ENCODE data around the gene ANKS1A.

ANKS1A gene

DNA sequence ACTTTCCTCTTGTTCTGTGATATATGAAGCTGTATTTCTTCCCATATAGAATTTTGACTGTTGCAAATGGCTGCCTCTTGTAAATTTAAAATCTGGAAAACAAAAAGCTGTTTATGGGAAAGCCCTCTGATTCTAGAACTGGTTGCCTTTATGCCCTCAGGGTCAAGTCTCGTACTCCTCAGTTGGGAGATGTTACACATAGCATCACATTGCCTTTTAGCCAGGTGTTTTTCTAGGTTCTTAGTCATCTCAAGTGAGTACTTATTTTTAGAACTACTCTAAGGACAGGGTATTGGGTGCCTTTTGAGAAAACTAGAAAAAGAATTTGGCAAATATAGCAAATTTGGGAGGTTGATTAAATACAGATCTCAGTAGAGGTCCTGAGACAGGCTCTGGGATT lies 58.5 kb downstream of the ANKS1A start:
- Mint-ChIP-seq H3K36me3 (ENCODE audit: low read depth) (no peaks in the 10 kb centered on the region), H3K27ac (no peak overlapping the region), H3K27me3 (no peaks in the 10 kb centered on the region), H3K9me3 (no peaks in the 10 kb centered on the region), H3K4me3 (no peak overlapping the region), H3K4me1 (no peaks in the 10 kb centered on the region)
- no peak for ATAC-seq
- no peak for DNase-seq

DNA sequence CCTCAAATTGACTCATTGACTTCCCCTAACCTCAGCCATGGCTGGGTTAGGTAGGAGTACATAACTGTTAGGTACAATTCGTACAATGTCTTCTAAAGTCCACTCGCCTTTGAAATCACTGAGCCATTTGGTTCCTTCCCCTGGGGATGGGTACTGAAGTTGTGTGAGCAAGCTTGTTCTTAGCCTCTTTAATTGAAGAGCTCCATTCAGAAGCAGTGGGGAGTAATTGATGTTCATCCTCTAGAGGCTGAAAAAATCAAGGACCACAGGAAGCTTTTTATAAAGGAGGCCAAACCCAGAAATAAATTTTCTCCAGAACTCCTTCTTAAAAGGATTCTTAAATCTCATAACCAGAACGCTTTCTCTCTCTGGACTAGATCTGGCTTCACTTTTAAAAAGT lies 60.6 kb downstream of the ANKS1A start:
- Mint-ChIP-seq H3K4me1 (peaks cover 6% of the 10 kb centered on the region), H3K4me3 (no peak overlapping the region), H3K27ac (no peak overlapping the region), H3K27me3 (no peaks in the 10 kb centered on the region), H3K36me3 (ENCODE audit: low read depth) (no peaks in the 10 kb centered on the region), H3K9me3 (no peaks in the 10 kb centered on the region)
- ATAC-seq (no peak), DNase-seq (no peak)

DNA sequence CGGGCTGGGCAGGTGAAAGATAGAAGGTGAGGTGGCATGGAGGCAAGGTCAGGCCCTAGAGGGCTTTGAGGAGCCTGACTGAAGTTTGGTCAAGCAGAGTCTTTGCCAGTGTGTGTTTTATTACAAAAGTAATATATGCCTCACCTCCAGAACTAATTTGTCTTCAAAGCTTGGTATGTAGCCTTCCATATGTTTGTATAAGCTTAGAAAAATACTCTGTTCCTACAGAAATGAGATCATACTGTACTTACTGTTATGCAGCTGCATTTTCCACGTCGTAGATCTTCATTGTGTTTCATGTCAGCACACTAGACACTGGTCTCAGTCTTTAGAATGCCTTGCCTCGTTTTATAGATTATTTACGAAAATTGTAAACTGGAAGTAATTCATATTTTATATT lies 61.8 kb downstream of the ANKS1A start:
- no peaks in the 10 kb centered on the region for H3K36me3 Mint-ChIP-seq (ENCODE audit: low read depth)
- no peak for ATAC-seq
- H3K27ac Mint-ChIP-seq, result no peak overlapping the region
- H3K4me3 Mint-ChIP-seq, result no peak overlapping the region
- H3K9me3 Mint-ChIP-seq, result no peaks in the 10 kb centered on the region
- H3K27me3 Mint-ChIP-seq, result no peaks in the 10 kb centered on the region
- peaks cover 13% of the 10 kb centered on the region for H3K4me1 Mint-ChIP-seq
- DNase-seq, result no peak

- Mint-ChIP-seq H3K27me3 (no peaks in the 10 kb centered on the region), H3K9me3 (no peaks in the 10 kb centered on the region), H3K36me3 (ENCODE audit: low read depth) (no peaks in the 10 kb centered on the region), H3K27ac (no peak overlapping the region), H3K4me3 (no peak overlapping the region), H3K4me1 (peaks cover 17% of the 10 kb centered on the region)
- DNase-seq, result no peak
- no peak for ATAC-seq
Measured at GRCh38 chr6:34951731-34952130, 62.7 kb downstream of the ANKS1A start.

GRCh38 chr6:34953061-34954025 lies 64.3 kb downstream of the ANKS1A start:
- peaks cover 17% of the 10 kb centered on the region for H3K4me1 Mint-ChIP-seq
- no peak overlapping the region for H3K4me3 Mint-ChIP-seq
- no peak overlapping the region for H3K27ac Mint-ChIP-seq
- ATAC-seq, result no peak
- no peaks in the 10 kb centered on the region for H3K27me3 Mint-ChIP-seq
- no peaks in the 10 kb centered on the region for H3K36me3 Mint-ChIP-seq (ENCODE audit: low read depth)
- no peaks in the 10 kb centered on the region for H3K9me3 Mint-ChIP-seq
- DNase-seq, result no peak

- Mint-ChIP-seq H3K4me3 (no peak overlapping the region), H3K4me1 (peaks cover 17% of the 10 kb centered on the region), H3K9me3 (no peaks in the 10 kb centered on the region), H3K27ac (peak overlapping the region; percentile 41), H3K27me3 (no peaks in the 10 kb centered on the region), H3K36me3 (ENCODE audit: low read depth) (no peaks in the 10 kb centered on the region)
- ATAC-seq (no peak), DNase-seq (no peak)
Measured at GRCh38 chr6:34955442-34955841, 66.4 kb downstream of the ANKS1A start.

DNA sequence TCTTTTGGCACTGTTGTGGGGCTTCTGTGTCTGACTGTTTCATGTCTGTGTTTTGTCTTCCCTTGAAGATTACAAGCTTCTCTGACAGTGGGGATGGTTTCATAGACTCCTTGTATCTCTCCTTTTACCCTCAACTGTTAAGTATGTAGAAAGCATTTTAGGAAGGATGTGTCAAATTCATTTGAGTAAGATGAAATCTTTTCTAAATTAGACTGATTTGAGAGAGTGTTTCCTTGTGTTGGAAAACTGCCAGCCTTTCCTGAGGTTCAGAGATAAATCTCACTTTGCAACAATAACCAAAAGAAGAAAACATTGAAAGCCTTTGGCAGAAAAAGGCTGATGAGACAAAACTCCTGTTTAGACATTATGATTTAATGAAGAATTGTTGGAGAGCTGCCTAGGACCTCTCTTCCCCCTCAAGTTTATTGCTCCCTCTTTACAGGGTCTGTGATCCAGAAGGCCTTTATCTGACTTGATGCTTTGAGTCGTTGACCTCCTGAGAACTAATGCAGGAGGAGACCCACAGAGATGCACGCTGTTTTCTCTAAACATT lies 68.3 kb downstream of the ANKS1A start:
- Mint-ChIP-seq H3K9me3 (no peaks in the 10 kb centered on the region), H3K27me3 (no peaks in the 10 kb centered on the region), H3K27ac (no peak overlapping the region), H3K36me3 (ENCODE audit: low read depth) (no peaks in the 10 kb centered on the region), H3K4me3 (no peak overlapping the region), H3K4me1 (peaks cover 20% of the 10 kb centered on the region)
- DNase-seq (no peak), ATAC-seq (no peak)

DNA sequence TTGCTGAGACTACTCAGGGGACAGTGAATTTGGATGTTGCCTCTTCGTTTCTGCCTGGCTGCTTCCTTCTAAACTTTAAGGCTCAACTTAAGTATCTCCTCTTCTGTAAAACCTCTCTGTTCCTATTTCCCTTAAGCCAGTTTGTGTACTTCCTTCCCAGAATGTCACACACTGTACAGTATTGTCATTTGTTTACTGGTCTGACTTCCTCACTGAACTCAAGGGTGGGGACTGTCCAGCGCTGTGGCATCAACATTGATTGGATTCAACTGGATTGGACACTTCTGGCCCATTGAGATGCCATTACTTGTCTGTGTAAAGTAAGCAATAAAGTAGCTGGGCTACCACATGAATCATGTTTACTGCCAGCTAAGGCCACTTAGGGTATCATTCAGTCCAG lies 69.7 kb downstream of the ANKS1A start:
- Mint-ChIP-seq H3K36me3 (ENCODE audit: low read depth) (no peaks in the 10 kb centered on the region), H3K4me1 (peaks cover 20% of the 10 kb centered on the region), H3K9me3 (no peaks in the 10 kb centered on the region), H3K27me3 (no peaks in the 10 kb centered on the region), H3K27ac (no peak overlapping the region), H3K4me3 (no peak overlapping the region)
- DNase-seq, result no peak
- no peak for ATAC-seq

DNA sequence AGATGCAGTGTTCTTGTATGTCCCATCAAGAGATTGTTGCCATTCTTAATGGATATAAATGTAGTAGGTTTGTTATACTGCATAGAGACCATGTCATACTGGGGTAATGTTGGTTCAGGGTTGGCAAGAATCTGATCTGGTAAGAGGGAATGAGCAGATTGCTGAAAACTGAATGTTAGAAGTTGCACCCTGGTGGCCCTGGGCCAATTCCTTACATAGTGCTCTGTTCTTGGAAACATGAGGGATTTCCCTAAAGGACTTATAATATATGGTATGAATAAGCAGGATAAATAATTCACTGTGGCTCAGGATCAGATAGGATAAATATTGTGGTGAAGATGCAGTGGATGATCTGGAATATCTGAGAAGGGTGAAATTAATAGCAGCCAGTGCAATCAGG lies 70.2 kb downstream of the ANKS1A start:
- no peaks in the 10 kb centered on the region for H3K27me3 Mint-ChIP-seq
- H3K27ac Mint-ChIP-seq, result no peak overlapping the region
- peaks cover 17% of the 10 kb centered on the region for H3K4me1 Mint-ChIP-seq
- DNase-seq, result no peak
- no peaks in the 10 kb centered on the region for H3K36me3 Mint-ChIP-seq (ENCODE audit: low read depth)
- no peaks in the 10 kb centered on the region for H3K9me3 Mint-ChIP-seq
- no peak for ATAC-seq
- no peak overlapping the region for H3K4me3 Mint-ChIP-seq

GRCh38 chr6:34961082-34961481 lies 72.0 kb downstream of the ANKS1A start:
- Mint-ChIP-seq H3K27me3 (no peaks in the 10 kb centered on the region), H3K27ac (no peak overlapping the region), H3K4me3 (no peak overlapping the region), H3K9me3 (no peaks in the 10 kb centered on the region), H3K36me3 (ENCODE audit: low read depth) (no peaks in the 10 kb centered on the region), H3K4me1 (peaks cover 5% of the 10 kb centered on the region)
- no peak for ATAC-seq
- DNase-seq, result no peak

GRCh38 chr6:34961574-34961973 lies 72.5 kb downstream of the ANKS1A start:
- no peaks in the 10 kb centered on the region for H3K36me3 Mint-ChIP-seq (ENCODE audit: low read depth)
- H3K27me3 Mint-ChIP-seq, result no peaks in the 10 kb centered on the region
- ATAC-seq, result no peak
- no peaks in the 10 kb centered on the region for H3K9me3 Mint-ChIP-seq
- peaks cover 3% of the 10 kb centered on the region for H3K4me1 Mint-ChIP-seq
- no peak for DNase-seq
- no peak overlapping the region for H3K4me3 Mint-ChIP-seq
- no peak overlapping the region for H3K27ac Mint-ChIP-seq

GRCh38 chr6:34964564-34964963 lies 75.5 kb downstream of the ANKS1A start:
- no peaks in the 10 kb centered on the region for H3K27me3 Mint-ChIP-seq
- peaks cover 3% of the 10 kb centered on the region for H3K4me1 Mint-ChIP-seq
- H3K36me3 Mint-ChIP-seq (ENCODE audit: low read depth), result no peaks in the 10 kb centered on the region
- no peaks in the 10 kb centered on the region for H3K9me3 Mint-ChIP-seq
- ATAC-seq, result no peak
- H3K4me3 Mint-ChIP-seq, result no peak overlapping the region
- DNase-seq, result no peak
- no peak overlapping the region for H3K27ac Mint-ChIP-seq

GRCh38 chr6:34967461-34967860 lies 78.4 kb downstream of the ANKS1A start:
- Mint-ChIP-seq H3K4me1 (no peaks in the 10 kb centered on the region), H3K36me3 (ENCODE audit: low read depth) (peaks cover 6% of the 10 kb centered on the region), H3K27me3 (no peaks in the 10 kb centered on the region), H3K27ac (no peak overlapping the region), H3K4me3 (no peak overlapping the region), H3K9me3 (no peaks in the 10 kb centered on the region)
- DNase-seq, result no peak
- ATAC-seq, result no peak

DNA sequence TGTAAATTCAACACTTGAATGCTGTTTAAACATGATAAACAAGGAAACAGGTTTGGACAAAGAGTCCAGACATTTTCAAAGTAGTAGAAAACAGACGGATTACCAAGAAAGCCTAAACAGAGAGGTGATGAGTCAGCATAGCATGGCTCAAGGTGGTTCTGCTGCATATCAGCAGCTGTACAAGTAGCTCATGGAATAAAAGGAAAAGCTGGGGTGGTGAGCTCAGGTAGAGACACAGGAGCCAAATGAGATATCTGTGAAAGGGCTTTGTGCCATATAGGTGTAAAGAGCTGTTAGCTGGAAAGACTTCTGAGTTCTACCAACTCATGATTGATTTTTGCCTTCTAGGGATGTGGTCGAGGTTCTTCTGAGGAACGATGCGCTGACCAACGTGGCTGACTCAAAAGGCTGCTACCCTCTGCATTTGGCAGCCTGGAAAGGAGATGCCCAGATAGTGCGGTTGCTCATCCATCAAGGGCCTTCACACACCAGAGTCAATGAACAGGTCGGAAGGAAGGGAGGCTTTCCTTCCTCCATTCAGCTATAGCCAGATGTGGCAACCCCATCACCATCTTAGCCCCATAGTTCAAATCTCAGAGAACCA lies 80.7 kb downstream of the ANKS1A start:
- H3K9me3 Mint-ChIP-seq, result no peaks in the 10 kb centered on the region

DNA sequence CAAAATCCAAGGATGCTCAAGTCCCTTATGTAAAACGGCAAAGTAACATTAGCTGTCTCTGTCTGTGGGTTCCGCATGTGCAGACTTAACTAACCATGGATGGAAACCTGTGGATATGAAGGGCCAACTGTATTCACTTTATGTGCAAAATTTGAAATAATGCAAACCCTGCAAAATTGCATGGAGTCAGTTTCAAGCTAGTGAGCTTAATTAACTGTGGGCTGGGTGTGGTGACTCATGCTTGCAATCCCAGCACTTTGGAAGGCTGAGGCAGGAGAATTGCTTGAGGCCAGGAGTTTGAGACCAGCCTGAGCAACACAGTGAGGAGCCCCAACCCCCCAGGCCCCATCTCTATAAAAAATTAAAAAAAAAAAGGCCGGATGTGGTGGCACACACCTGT lies 81.4 kb downstream of the ANKS1A start:
- peaks cover 6% of the 10 kb centered on the region for H3K36me3 Mint-ChIP-seq (ENCODE audit: low read depth)
- DNase-seq, result no peak
- H3K4me3 Mint-ChIP-seq, result no peak overlapping the region

More for the DNA sequence above, 80.7 kb downstream of the ANKS1A start:
- Mint-ChIP-seq H3K27me3 (no peaks in the 10 kb centered on the region), H3K4me3 (no peak overlapping the region), H3K4me1 (no peaks in the 10 kb centered on the region), H3K27ac (no peak overlapping the region), H3K36me3 (ENCODE audit: low read depth) (peaks cover 6% of the 10 kb centered on the region)
- ATAC-seq (no peak), DNase-seq (no peak)

More for the DNA sequence above, 81.4 kb downstream of the ANKS1A start:
- ATAC-seq, result no peak
- no peaks in the 10 kb centered on the region for H3K9me3 Mint-ChIP-seq
- H3K27me3 Mint-ChIP-seq, result no peaks in the 10 kb centered on the region
- H3K27ac Mint-ChIP-seq, result no peak overlapping the region
- H3K4me1 Mint-ChIP-seq, result no peaks in the 10 kb centered on the region

All from activated naive CD8-positive, alpha-beta T cell treated with anti-CD3 and anti-CD28 coated beads, Interleukin-2, amount 50 U/mL, for 24 hours (primary cell).